GM10248 (cell line): Measurements from ENCODE around the gene HOXD4.

Source experiments
- CTCF ChIA-PET: fragments of 300-600 bp; sonication (Branson Sonifier 250); formaldehyde crosslinking; extraction: SDS; loops from one replicate; lab custom pipeline; 2021; ENCODE audit warnings: antibody characterized with exemption; lab: Yijun Ruan, JAX
- POLR2A ChIA-PET: fragments of 350-650 bp; sonication (Branson Sonifier 250); formaldehyde crosslinking; extraction: SDS; loops from one replicate; lab custom pipeline; 2020; ENCODE audit warnings: antibody characterized with exemption; lab: Yijun Ruan, JAX
- DNase-seq: peaks from one replicate; pipeline ENCODE4 v3.0.0; 2012; ENCODE audit errors: extremely low spot score
- CTCF ChIP-seq: IDR thresholded peaks from 2 replicates; pipeline ENCODE4 v1.5.1; 2012; ENCODE audit warnings: mild to moderate bottlenecking, low read depth; ENCODE audit errors: extremely low read depth, missing control alignments, control extremely low read depth

Gene HOXD4

GRCh38 chr2:176117823-176118371 lies 33.5 kb upstream of the HOXD4 start:
- POLR2A ChIA-PET = no interaction called here
- no peak for DNase-seq
- CTCF ChIA-PET = interaction anchor here (0.9 to 1.7 kb wide), 3 partner anchors 9 to 1030 kb away, joined by 3 to 5 read pairs (median 4); no protein-coding TSS in a partner anchor
- TF ChIP-seq CTCF = no peak

- peak; percentile 30 for TF ChIP-seq CTCF
- no peak for DNase-seq
- ChIA-PET CTCF (interaction anchor here (1.7 kb wide), 1 partner anchor 8 kb away, joined by 5 read pairs; no protein-coding TSS in a partner anchor), POLR2A (no interaction called here)
Measured at GRCh38 chr2:176118601-176119339, 32.6 kb upstream of the HOXD4 start.

- POLR2A ChIA-PET = no interaction called here
- DNase-seq = no peak
- no peak for TF ChIP-seq CTCF
Measured at GRCh38 chr2:176120364-176121189, 30.8 kb upstream of the HOXD4 start.

GRCh38 chr2:176121190-176122051 lies 29.9 kb upstream of the HOXD4 start:
- DNase-seq = no peak
- TF ChIP-seq CTCF = no peak
- ChIA-PET CTCF (interaction anchor here (0.7 to 2.2 kb wide), 8 partner anchors 10 to 1042 kb away, joined by 3 to 7 read pairs (median 4); no protein-coding TSS in a partner anchor), POLR2A (no interaction called here)

More at GRCh38 chr2:176120364-176121189, 30.8 kb upstream of the HOXD4 start:
- CTCF ChIA-PET = interaction anchor here (0.7 to 2.2 kb wide), 9 partner anchors 9 to 1042 kb away, joined by 3 to 7 read pairs (median 3); no protein-coding TSS in a partner anchor

- no peak for DNase-seq
- CTCF ChIA-PET = interaction anchor here (1.1 to 2.2 kb wide), 3 partner anchors 17 to 1042 kb away, joined by 3 to 7 read pairs (median 6); no protein-coding TSS in a partner anchor
- POLR2A ChIA-PET = no interaction called here
- TF ChIP-seq CTCF = no peak
Measured at GRCh38 chr2:176122052-176122682, 29.2 kb upstream of the HOXD4 start.
